Effector memory CD8-positive, alpha-beta T cell (primary cell): Measurements from ENCODE around the gene ANAPC2.

Source experiments
- ATAC-seq: fragments of 150-1000 bp; cut with Tn5 transposase; replicated peaks from 2 replicates; pipeline ENCODE4 v1.10.0; 2021; ENCODE audit warnings: mild to moderate bottlenecking, moderate library complexity
- DNase-seq, 3 experiments: peaks; one replicate each; pipeline ENCODE4 v3.0.0; 2021
- H3K27ac Mint-ChIP-seq, 2 donors: one replicate each; pipeline ENCODE4 v1.8.0; 2022; ENCODE audit warnings: mild to moderate bottlenecking in 2 of 2, mixed read lengths in 2 of 2, moderate library complexity in 2 of 2
- H3K27me3 Mint-ChIP-seq, 2 donors: one replicate each; pipeline ENCODE4 v1.8.0; 2022; ENCODE audit warnings: mixed read lengths in 2 of 2
- H3K36me3 Mint-ChIP-seq: one replicate; pipeline ENCODE4 v1.8.0; 2022; ENCODE audit warnings: mild to moderate bottlenecking, moderate library complexity, mixed read lengths; ENCODE audit not compliant: insufficient read depth
- H3K4me1 Mint-ChIP-seq, 2 donors: one replicate each; pipeline ENCODE4 v1.8.0; 2022; ENCODE audit warnings: low read depth in 2 of 2, mixed read lengths in 2 of 2
- H3K4me3 Mint-ChIP-seq, 2 donors: one replicate each; pipeline ENCODE4 v1.8.0; 2022; ENCODE audit warnings: mild to moderate bottlenecking in 2 of 2, mixed read lengths in 2 of 2, moderate library complexity in 2 of 2
- H3K9me3 Mint-ChIP-seq, 2 donors: one replicate each; pipeline ENCODE4 v1.8.0; 2022; ENCODE audit warnings: mixed read lengths in 2 of 2

ANAPC2 gene

DNA sequence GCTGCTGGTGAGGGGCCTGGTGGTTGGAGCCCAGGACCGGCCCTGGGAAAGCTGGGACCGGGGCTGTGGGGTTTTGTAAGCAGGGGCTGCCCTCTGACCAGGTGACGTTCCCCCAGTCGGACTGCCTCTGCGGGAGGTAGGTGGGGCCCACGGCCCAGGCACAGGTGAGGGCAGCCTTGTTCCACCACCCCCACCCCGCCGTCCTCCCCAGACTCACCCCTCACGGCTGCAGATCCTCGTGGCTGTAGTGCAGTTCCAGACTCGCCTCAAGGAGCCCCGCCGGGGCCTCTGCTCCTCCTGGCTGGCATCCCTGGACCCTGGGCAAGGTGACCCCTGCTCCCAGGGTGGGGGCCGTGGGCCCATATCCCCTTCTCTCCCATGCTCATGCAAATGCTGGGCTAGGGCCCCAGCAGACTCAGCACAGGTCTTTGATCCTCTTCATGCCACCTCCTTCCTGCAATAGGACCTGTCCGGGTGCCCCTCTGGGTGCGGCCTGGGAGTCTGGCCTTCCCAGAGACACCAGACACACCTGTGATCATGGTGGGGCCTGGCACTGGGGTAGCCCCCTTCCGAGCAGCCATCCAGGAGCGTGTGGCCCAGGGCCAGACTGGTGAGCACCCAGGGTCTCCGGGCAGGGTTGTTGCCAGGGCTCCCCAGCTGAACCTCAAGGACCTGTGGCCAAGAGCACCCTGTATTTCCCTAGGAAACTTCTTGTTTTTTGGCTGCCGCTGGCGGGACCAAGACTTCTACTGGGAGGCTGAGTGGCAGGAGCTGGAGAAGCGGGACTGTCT lies 27.0 kb upstream of the ANAPC2 start:
- Mint-ChIP-seq H3K4me1 (peaks cover 0 to 4% of the 10 kb centered on the region in 2 donors), H3K36me3 (peaks cover 4% of the 10 kb centered on the region), H3K4me3 (no peak overlapping the region), H3K27ac (no peak overlapping the region), H3K27me3 (no peaks in the 10 kb centered on the region), H3K9me3 (no peaks in the 10 kb centered on the region)
- ATAC-seq (no peak), DNase-seq (no peak)

DNA sequence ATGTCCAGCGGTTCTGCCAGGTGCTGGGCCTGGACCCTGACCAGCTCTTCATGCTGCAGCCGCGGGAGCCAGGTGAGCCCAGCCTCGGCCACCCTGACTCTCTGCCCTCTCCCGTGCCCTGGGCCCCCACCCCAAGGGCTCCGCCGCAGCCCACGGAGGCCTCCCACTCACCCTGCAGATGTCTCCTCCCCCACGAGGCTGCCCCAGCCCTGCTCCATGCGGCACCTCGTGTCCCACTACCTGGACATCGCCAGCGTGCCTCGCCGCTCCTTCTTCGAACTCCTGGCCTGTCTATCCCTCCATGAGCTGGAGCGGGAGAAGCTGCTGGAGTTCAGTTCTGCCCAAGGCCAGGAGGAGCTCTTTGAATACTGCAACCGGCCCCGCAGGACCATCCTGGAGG lies 26.3 kb upstream of the ANAPC2 start:
- Mint-ChIP-seq H3K4me1 (peaks cover 0 to 3% of the 10 kb centered on the region in 2 donors), H3K36me3 (peaks cover 10% of the 10 kb centered on the region), H3K27ac (peak overlapping the region in 1 of 2 donors; percentile 76), H3K9me3 (no peaks in the 10 kb centered on the region), H3K27me3 (no peaks in the 10 kb centered on the region), H3K4me3 (no peak overlapping the region)
- DNase-seq = no peak
- no peak for ATAC-seq

DNA sequence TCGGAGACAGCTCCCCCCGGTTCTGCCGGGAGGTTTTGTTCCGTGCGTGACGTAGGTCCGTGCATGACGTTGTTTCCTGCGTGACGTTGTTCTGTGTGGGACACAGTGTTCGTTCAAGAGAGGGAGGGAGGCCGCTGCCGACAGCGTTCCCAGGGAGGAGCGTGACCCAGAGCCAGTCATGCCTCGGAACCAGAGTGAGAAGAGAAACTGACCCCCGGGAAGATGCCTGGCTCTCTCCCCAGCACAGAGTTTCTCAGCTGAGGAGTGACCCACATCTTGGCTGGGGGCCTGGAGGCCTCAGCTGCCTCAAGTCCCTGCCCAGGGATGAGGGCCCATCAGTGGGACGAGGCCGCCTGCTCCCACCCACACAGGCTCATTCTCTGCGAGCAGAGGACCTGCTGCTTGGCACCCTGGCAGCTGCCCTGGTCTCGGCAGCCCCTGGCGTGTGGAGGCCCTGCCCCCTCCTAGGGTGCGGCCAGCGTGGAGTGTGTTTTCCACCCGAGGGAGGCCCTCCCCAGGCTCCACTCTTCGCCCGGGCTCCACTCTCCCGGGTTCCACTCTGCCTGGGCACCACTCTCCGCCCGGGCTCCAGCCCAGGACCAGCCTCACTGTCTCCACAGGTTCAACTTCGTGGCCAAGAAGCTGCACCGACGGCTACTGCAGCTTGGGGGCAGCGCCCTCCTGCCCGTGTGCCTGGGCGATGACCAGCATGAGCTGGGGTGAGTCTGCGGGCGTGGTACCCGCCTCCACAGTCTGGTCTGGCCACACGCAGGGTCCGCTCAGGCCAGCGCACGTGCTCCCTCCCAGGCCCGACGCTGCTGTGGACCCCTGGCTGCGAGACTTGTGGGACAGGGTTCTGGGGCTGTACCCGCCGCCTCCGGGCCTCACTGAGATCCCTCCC lies 25.1 kb upstream of the ANAPC2 start:
- DNase-seq = no peak
- no peak for ATAC-seq
- Mint-ChIP-seq H3K4me1 (peaks cover 0 to 5% of the 10 kb centered on the region in 2 donors), H3K9me3 (no peaks in the 10 kb centered on the region), H3K27me3 (no peaks in the 10 kb centered on the region), H3K27ac (no peak overlapping the region), H3K36me3 (peaks cover 16% of the 10 kb centered on the region), H3K4me3 (no peak overlapping the region)

DNA sequence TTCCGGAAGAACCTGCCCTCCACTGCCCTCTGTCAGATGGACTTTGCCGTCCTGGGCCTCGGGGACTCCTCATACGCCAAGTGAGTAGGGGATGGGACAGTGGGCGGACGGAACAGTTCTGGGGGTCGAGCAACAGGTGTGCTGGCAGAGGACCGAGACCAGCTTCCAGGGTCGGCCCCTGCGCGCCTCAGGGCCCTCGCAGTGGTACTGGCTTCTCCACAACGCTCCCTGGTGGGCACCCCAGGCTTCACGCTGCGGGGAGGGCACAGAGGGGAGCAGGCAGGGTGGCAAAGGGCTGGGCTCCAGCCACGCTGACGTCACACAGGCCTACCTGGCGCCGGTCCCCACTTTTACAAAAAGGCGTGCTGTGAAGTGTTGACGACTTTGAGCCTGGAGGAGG lies 24.2 kb upstream of the ANAPC2 start:
- no peak overlapping the region for H3K4me3 Mint-ChIP-seq
- DNase-seq (no peak), ATAC-seq (no peak)
- H3K27me3 Mint-ChIP-seq = no peaks in the 10 kb centered on the region
- H3K9me3 Mint-ChIP-seq = no peaks in the 10 kb centered on the region
- no peak overlapping the region for H3K27ac Mint-ChIP-seq
- H3K4me1 Mint-ChIP-seq = peaks cover 3 to 7% of the 10 kb centered on the region in 2 donors
- peaks cover 21% of the 10 kb centered on the region for H3K36me3 Mint-ChIP-seq

DNA sequence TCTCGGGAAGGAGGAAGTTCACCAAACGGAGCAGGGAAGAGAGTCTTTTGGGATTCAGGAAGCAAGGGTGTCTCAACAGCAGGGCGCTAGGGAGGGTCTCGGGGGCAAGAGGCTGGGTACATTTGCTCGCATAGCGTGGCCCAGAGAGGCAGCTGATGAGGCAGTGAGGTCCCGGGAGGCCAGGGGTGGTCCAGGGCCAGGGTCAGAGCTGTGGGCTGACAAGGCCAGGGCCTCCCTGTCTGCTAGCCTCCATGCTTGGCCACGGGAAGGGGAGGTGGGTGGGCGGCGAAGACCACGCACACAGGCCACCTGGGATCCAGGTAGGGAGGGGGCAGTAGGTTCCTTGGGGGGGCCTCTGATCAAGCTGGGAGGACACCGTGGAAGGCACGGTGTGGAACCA lies 23.2 kb upstream of the ANAPC2 start:
- ATAC-seq (no peak), DNase-seq (no peak)
- Mint-ChIP-seq H3K27ac (peak overlapping the region in 1 of 2 donors; percentile 72), H3K9me3 (no peaks in the 10 kb centered on the region), H3K4me3 (no peak overlapping the region), H3K36me3 (peaks cover 22% of the 10 kb centered on the region), H3K27me3 (no peaks in the 10 kb centered on the region), H3K4me1 (peaks cover 13 to 17% of the 10 kb centered on the region in 2 donors)

DNA sequence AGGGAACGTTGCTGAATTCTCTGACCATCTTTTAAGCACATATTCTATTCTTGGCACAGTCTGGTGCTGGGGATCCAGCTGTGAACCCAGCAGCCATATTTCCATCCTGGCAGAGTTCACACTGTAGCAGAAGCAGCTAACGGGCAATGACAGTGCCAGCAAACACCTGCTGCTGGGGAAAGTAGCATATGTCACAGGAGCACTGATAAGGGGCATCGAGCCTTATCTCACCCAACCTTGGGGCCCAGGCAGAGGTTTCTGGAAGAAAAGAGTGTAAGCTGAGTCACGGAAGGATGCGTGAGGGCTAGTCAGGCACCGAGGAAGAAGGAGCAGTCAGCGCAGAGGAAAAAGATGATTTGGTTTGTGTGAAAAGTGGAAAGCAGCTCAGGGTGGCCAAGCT lies 18.2 kb upstream of the ANAPC2 start:
- H3K27ac Mint-ChIP-seq = peak overlapping the region; percentile 96 to 97
- DNase-seq = no peak
- H3K27me3 Mint-ChIP-seq = no peaks in the 10 kb centered on the region
- H3K4me3 Mint-ChIP-seq = peak overlapping the region; percentile 91 to 94
- no peak for ATAC-seq
- H3K36me3 Mint-ChIP-seq = peaks cover 46% of the 10 kb centered on the region
- H3K4me1 Mint-ChIP-seq = peaks cover 26 to 34% of the 10 kb centered on the region in 2 donors
- H3K9me3 Mint-ChIP-seq = no peaks in the 10 kb centered on the region

DNA sequence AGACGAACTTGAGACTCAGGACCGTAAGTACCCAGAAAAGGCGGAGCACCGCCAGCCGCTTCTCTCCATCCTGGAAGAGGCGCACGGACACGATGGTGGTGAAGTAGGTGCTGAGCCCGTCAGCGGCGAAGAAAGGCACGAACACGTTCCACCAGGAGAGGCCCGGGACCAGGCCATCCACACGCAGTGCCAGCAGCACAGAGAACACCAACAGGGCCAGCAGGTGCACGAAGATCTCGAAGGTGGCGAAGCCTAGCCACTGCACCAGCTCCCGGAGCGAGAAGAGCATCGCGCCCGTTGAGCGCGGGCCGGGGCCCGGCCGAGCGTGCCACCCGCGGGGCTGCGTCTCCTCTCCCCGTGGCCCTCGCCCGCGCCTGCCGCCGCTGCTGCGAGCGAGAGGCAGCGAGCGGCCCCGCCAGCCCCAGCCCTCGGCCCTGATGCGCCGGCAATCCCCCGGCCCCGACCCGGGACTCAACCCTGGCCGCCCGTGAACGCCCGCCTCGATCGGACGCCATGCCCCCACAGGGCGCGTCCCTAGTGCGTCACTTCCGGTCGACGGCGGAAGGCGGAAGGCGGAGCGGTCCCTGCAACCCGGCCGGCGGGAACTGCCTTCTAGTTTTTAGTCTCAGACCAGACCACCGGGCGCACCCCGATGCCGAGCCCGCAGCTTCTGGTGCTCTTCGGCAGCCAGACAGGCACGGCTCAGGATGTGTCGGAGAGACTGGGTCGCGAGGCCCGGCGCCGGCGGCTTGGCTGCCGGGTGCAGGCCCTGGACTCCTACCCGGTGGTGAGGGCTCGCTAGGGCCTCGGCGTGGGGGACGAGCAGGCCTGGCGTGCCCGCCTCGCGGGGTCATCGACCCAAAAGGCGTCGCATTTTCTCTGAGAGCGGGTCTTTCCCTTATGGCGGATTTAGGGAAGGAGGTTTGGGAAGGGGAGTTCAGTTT lies 17.0 kb upstream of the ANAPC2 start, which contains the start of the genes NDOR1 and TMEM203:
NDOR1 (plus strand) TSS at position 575 of the 944 bp plus-strand sequence; CDS start at position 653, 78 bp downstream.
TMEM203 (minus strand) TSS at position 523 of the 944 bp plus-strand sequence; CDS start at position 289, 234 bp downstream.
- peaks cover 26 to 40% of the 10 kb centered on the region in 2 donors for H3K4me1 Mint-ChIP-seq
- ATAC-seq (peak; percentile 60), DNase-seq (peak; percentile 93 to 95 (median 94))
- peak within 1 kb of the TSS; percentile 96 to 97 for H3K27ac Mint-ChIP-seq
- no peaks in the 10 kb centered on the region for H3K27me3 Mint-ChIP-seq
- H3K36me3 Mint-ChIP-seq = peaks cover 45% of the 10 kb centered on the region
- no peaks in the 10 kb centered on the region for H3K9me3 Mint-ChIP-seq
- peak within 1 kb of the TSS; percentile 91 to 94 for H3K4me3 Mint-ChIP-seq

DNA sequence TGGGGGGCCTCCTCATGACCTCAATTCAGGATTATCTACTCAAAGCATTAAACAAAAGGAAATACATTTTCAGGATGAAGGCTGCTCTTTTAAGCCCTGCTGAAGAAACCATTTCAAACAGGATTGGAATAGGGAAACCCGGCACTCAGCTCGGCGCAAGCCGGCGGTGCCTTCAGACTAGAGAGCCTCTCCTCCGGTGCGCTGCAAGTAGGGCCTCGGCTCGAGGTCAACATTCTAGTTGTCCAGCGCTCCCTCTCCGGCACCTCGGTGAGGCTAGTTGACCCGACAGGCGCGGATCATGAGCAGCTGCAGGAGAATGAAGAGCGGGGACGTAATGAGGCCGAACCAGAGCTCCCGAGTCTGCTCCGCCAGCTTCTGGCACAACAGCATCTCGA lies 16.4 kb upstream of the ANAPC2 start:
- H3K4me1 Mint-ChIP-seq = peaks cover 26 to 40% of the 10 kb centered on the region in 2 donors
- peak overlapping the region; percentile 96 to 97 for H3K27ac Mint-ChIP-seq
- peaks cover 40% of the 10 kb centered on the region for H3K36me3 Mint-ChIP-seq
- peak overlapping the region; percentile 91 to 94 for H3K4me3 Mint-ChIP-seq
- H3K9me3 Mint-ChIP-seq = no peaks in the 10 kb centered on the region
- ATAC-seq (no peak), DNase-seq (no peak)
- no peaks in the 10 kb centered on the region for H3K27me3 Mint-ChIP-seq

DNA sequence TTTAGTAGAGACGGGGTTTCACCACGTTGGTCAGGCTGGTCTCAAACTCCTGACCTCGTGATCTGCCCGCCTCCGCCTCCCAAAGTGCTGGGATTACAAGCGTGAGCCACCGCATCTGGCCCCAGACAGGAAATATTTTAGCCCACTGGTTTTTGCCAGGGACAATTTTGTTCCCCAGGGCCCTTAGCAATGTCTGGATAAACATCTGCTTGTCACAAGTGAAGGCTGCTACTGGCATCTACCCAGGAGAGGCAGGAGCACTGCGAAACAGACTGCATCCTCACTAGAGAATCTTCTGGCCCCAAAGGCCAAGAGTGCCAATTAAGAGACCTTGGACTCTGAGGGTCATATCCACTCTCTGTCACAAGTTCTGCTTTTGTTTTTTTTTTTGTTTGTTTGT lies 14.6 kb upstream of the ANAPC2 start:
- DNase-seq (no peak), ATAC-seq (no peak)
- Mint-ChIP-seq H3K27ac (no peak overlapping the region), H3K36me3 (peaks cover 40% of the 10 kb centered on the region), H3K27me3 (no peaks in the 10 kb centered on the region), H3K9me3 (no peaks in the 10 kb centered on the region), H3K4me3 (peak overlapping the region in 1 of 2 donors; percentile 85), H3K4me1 (peaks cover 29 to 40% of the 10 kb centered on the region in 2 donors)

DNA sequence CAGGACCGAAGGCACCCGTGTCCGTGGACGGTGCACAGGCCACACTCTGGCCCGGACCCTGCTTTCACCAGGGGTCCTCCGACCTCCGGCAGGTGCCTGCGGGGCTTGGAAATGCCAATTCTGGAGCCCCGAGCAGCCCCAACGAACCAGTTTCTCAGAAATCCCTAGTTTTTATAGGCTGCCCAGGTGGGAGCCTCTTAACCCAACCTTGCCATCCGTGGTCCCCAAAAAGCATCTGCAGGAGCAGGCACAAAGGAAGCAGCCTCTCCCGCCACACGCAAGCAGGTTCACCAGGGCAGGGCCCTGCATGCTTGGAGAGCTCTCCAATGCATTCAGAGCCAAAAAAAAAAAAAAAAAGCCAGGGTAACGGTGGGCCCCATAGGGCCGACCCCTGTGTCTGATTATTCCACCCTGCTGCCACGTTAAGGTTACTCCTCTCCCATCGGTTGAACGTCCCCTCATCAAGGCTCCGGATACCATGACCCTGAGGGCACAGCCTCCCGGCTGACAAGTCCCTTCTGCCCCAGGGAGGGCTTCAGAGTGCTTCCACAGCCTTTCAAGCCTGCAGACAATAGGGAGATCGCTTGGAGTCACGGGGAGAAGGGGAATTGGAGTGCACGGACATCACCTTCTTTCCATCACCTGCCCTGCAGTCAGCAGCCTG lies 13.0 kb upstream of the ANAPC2 start:
- H3K4me3 Mint-ChIP-seq = peak overlapping the region; percentile 85
- ATAC-seq = no peak
- H3K36me3 Mint-ChIP-seq = peaks cover 33% of the 10 kb centered on the region
- no peaks in the 10 kb centered on the region for H3K27me3 Mint-ChIP-seq
- peaks cover 14 to 27% of the 10 kb centered on the region in 2 donors for H3K4me1 Mint-ChIP-seq
- no peak for DNase-seq
- H3K9me3 Mint-ChIP-seq = no peaks in the 10 kb centered on the region
- peak overlapping the region; percentile 81 to 89 for H3K27ac Mint-ChIP-seq

DNA sequence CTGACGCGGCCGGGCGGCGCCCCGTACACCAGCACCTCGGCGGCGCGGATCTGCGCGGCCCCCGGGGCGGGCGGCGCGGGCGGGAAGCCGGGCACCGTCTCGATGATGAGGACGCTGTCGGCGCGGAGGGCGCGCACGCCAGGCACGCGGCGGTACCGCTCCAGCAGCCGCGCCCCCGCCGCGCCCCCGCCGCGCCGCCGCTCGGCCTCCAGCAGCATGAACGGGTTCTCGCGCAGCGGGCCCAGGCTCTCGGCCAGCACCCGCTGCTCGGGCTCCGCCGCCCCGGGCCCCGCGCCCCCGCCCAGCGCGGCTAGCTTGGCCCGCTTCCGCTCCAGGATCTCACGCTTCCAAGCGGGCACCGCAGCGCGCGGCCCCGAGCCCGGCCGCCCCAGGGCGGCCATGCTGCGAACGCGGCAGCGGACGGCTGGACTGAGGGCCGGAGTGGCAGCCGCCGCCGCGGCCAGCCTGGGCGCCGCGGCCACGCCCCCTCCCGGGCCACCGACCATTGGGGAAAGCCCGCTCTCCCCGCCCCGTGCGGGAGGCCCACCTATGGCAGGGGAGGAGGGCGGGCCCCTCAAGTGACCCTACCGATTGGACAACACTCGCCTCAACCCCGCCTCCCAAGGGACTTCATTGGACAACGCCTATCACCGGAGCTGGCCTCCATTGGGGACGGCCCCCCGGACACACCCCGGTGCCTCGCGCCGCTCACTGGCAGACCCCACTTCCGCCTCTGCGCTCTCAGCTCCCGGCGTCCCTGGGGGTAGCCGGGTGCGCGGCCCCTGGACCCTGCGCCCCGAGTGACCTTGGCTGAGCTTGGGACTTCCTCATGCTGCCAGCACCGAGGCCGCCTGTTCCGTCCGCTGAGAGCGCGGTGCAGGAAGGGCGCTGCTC lies 12.2 kb upstream of the ANAPC2 start, which contains the start of gene TPRN:
TPRN (minus strand) TSS at position 431 of the 894 bp plus-strand sequence; CDS start at position 401, 30 bp downstream.
- ATAC-seq = peak; percentile 90
- H3K36me3 Mint-ChIP-seq = peaks cover 25% of the 10 kb centered on the region

More for the DNA sequence above, 12.2 kb upstream of the ANAPC2 start, which contains the start of gene TPRN:
- peak within 1 kb of the TSS; percentile 81 to 89 for H3K27ac Mint-ChIP-seq
- no peaks in the 10 kb centered on the region for H3K9me3 Mint-ChIP-seq
- H3K27me3 Mint-ChIP-seq = no peaks in the 10 kb centered on the region
- peak within 1 kb of the TSS; percentile 85 for H3K4me3 Mint-ChIP-seq
- DNase-seq = peak; percentile 97 to 98 (median 97)
- peaks cover 8 to 20% of the 10 kb centered on the region in 2 donors for H3K4me1 Mint-ChIP-seq
